GM12892 (cell line): ENCODE results near the gene SLC12A9.

Experiments
- POLR2A ChIP-seq: IDR thresholded peaks from 2 replicates; pipeline ENCODE4 v1.6.1; 2011; ENCODE audit warnings: low read depth, low read length, control low read depth
- POLR2AphosphoS5 ChIP-seq: IDR thresholded peaks from 2 replicates; pipeline ENCODE4 v1.6.1; 2011; ENCODE audit warnings: low read depth, low read length, control low read depth

- TF ChIP-seq POLR2AphosphoS5 (no peak), POLR2A (no peak)
Observed at GRCh38 chr7:100860702-100861615, 8.4 kb downstream of the SLC12A9 start.
